Measurements from ENCODE around the gene LCOR. TPM values are rescaled to one million over a fixed set of nuclear protein-coding genes. Genes with fewer than 3 reads are reported as not detected.
A peak's percentile ranks its signal among the peaks of the same experiment; 100 is the strongest.
"Not testable (repeated sequence)": the region's sequence is repeated elsewhere in the genome, so short reads cannot be mapped to it uniquely, and the experiment has no call there.

The LCOR gene
- total RNA-seq: 10 to 100 TPM; 18.1 to 22.9 TPM

- Mint-ChIP-seq H3K4me3 (peak within 1 kb of the TSS; percentile 88), H3K4me1 (ENCODE audit: low read depth) (peaks cover 43% of the 10 kb centered on the region), H3K27me3 (ENCODE audit: low read depth) (no peaks in the 10 kb centered on the region), H3K27ac (peak within 1 kb of the TSS; percentile 94), H3K9me3 (no peaks in the 10 kb centered on the region), H3K36me3 (ENCODE audit: low read depth) (peaks cover 6% of the 10 kb centered on the region)
- CTCF ChIA-PET: interaction anchor here (0.6 kb wide), 1 partner anchor 205 kb away, joined by 3 read pairs; no protein-coding TSS in a partner anchor
- intact Hi-C loops (cut with micrococcal nuclease): loop anchor here (1.0 to 10.0 kb wide), 13 partner anchors 41 to 809 kb away; partner anchors contain the start of genes ARHGAP19, FRAT2, PI4K2A and PIK3AP1
- DNase-seq: peak; percentile 83
Measured at GRCh38 chr10:96831867-96832720, at the start of gene LCOR. Gene LCOR, plus strand, starts transcription at chr10:96832298. Its CDS starts 116,760 bp downstream, at chr10:96949058.

- intact Hi-C loops (cut with micrococcal nuclease): no loop called here
- Mint-ChIP-seq H3K27ac (no peak overlapping the region), H3K4me3 (no peak overlapping the region), H3K36me3 (ENCODE audit: low read depth) (no peaks in the 10 kb centered on the region), H3K27me3 (ENCODE audit: low read depth) (no peaks in the 10 kb centered on the region), H3K9me3 (no peaks in the 10 kb centered on the region), H3K4me1 (ENCODE audit: low read depth) (no peaks in the 10 kb centered on the region)
- CTCF ChIA-PET: no interaction called here
- DNase-seq: no peak
Measured at GRCh38 chr10:96784253-96784652, 47.8 kb upstream of the LCOR start.

- no peaks in the 10 kb centered on the region for H3K36me3 Mint-ChIP-seq (ENCODE audit: low read depth)
- H3K4me3 Mint-ChIP-seq: no peak overlapping the region
- no peaks in the 10 kb centered on the region for H3K9me3 Mint-ChIP-seq
- peaks cover 5% of the 10 kb centered on the region for H3K27me3 Mint-ChIP-seq (ENCODE audit: low read depth)
- CTCF ChIA-PET: interaction anchor here (0.8 kb wide), 1 partner anchor 195 kb away, joined by 3 read pairs; no protein-coding TSS in a partner anchor
- DNase-seq: no peak
- H3K27ac Mint-ChIP-seq: no peak overlapping the region
- intact Hi-C loops (cut with micrococcal nuclease): no loop called here
- H3K4me1 Mint-ChIP-seq (ENCODE audit: low read depth): no peaks in the 10 kb centered on the region
Measured at GRCh38 chr10:96789571-96790108, 42.5 kb upstream of the LCOR start.

- no peaks in the 10 kb centered on the region for H3K9me3 Mint-ChIP-seq
- DNase-seq: no peak
- H3K36me3 Mint-ChIP-seq (ENCODE audit: low read depth): no peaks in the 10 kb centered on the region
- H3K27me3 Mint-ChIP-seq (ENCODE audit: low read depth): peaks cover 5% of the 10 kb centered on the region
- intact Hi-C loops (cut with micrococcal nuclease): no loop called here
- no peak overlapping the region for H3K4me3 Mint-ChIP-seq
- CTCF ChIA-PET: no interaction called here
- H3K4me1 Mint-ChIP-seq (ENCODE audit: low read depth): no peaks in the 10 kb centered on the region
- no peak overlapping the region for H3K27ac Mint-ChIP-seq
Measured at GRCh38 chr10:96791902-96792301, 40.2 kb upstream of the LCOR start.

GRCh38 chr10:96794836-96795733 lies 37.0 kb upstream of the LCOR start:
- intact Hi-C loops (cut with micrococcal nuclease): no loop called here
- Mint-ChIP-seq H3K27ac (no peak overlapping the region), H3K27me3 (ENCODE audit: low read depth) (peaks cover 4% of the 10 kb centered on the region), H3K36me3 (ENCODE audit: low read depth) (no peaks in the 10 kb centered on the region), H3K4me1 (ENCODE audit: low read depth) (no peaks in the 10 kb centered on the region), H3K4me3 (no peak overlapping the region), H3K9me3 (no peaks in the 10 kb centered on the region)
- CTCF ChIA-PET: interaction anchor here (0.9 to 1.5 kb wide), 3 partner anchors 8 to 155 kb away, joined by 3 to 4 read pairs (median 3); no protein-coding TSS in a partner anchor
- DNase-seq: no peak

- CTCF ChIA-PET: no interaction called here
- peaks cover 2% of the 10 kb centered on the region for H3K27me3 Mint-ChIP-seq (ENCODE audit: low read depth)
- no peak for DNase-seq
- H3K4me1 Mint-ChIP-seq (ENCODE audit: low read depth): no peaks in the 10 kb centered on the region
- H3K27ac Mint-ChIP-seq: no peak overlapping the region
- H3K4me3 Mint-ChIP-seq: no peak overlapping the region
- H3K9me3 Mint-ChIP-seq: no peaks in the 10 kb centered on the region
- intact Hi-C loops (cut with micrococcal nuclease): no loop called here
- no peaks in the 10 kb centered on the region for H3K36me3 Mint-ChIP-seq (ENCODE audit: low read depth)
Measured at GRCh38 chr10:96797485-96797884, 34.6 kb upstream of the LCOR start.

GRCh38 chr10:96803288-96803664 lies 28.8 kb upstream of the LCOR start:
- intact Hi-C loops (cut with micrococcal nuclease): no loop called here
- H3K9me3 Mint-ChIP-seq: peaks cover 2% of the 10 kb centered on the region
- CTCF ChIA-PET: interaction anchor here (1.3 kb wide), 1 partner anchor 9 kb away, joined by 3 read pairs; no protein-coding TSS in a partner anchor
- no peaks in the 10 kb centered on the region for H3K36me3 Mint-ChIP-seq (ENCODE audit: low read depth)
- H3K4me3 Mint-ChIP-seq: no peak overlapping the region
- no peaks in the 10 kb centered on the region for H3K4me1 Mint-ChIP-seq (ENCODE audit: low read depth)
- no peak for DNase-seq
- peaks cover 7% of the 10 kb centered on the region for H3K27me3 Mint-ChIP-seq (ENCODE audit: low read depth)
- no peak overlapping the region for H3K27ac Mint-ChIP-seq

GRCh38 chr10:96814264-96814663 lies 17.8 kb upstream of the LCOR start:
- H3K36me3 Mint-ChIP-seq (ENCODE audit: low read depth): no peaks in the 10 kb centered on the region
- no peak overlapping the region for H3K4me3 Mint-ChIP-seq
- no peaks in the 10 kb centered on the region for H3K9me3 Mint-ChIP-seq
- H3K4me1 Mint-ChIP-seq (ENCODE audit: low read depth): no peaks in the 10 kb centered on the region
- peaks cover 2% of the 10 kb centered on the region for H3K27me3 Mint-ChIP-seq (ENCODE audit: low read depth)
- H3K27ac Mint-ChIP-seq: no peak overlapping the region
- no peak for DNase-seq
- CTCF ChIA-PET: interaction anchor here (0.5 kb wide), 1 partner anchor 47 kb away, joined by 4 read pairs; no protein-coding TSS in a partner anchor
- intact Hi-C loops (cut with micrococcal nuclease): no loop called here

- H3K36me3 Mint-ChIP-seq (ENCODE audit: low read depth); H3K27ac Mint-ChIP-seq; DNase-seq; intact Hi-C loops (cut with micrococcal nuclease); H3K4me1 Mint-ChIP-seq (ENCODE audit: low read depth); H3K9me3 Mint-ChIP-seq; H3K27me3 Mint-ChIP-seq (ENCODE audit: low read depth); H3K4me3 Mint-ChIP-seq: not testable (repeated sequence)
- CTCF ChIA-PET: interaction anchor here (1.2 kb wide), 1 partner anchor 11 kb away, joined by 3 read pairs; no protein-coding TSS in a partner anchor
Measured at GRCh38 chr10:96818971-96819370, 13.1 kb upstream of the LCOR start.

GRCh38 chr10:96820765-96821164 lies 11.3 kb upstream of the LCOR start:
- intact Hi-C loops (cut with micrococcal nuclease): no loop called here
- Mint-ChIP-seq H3K36me3 (ENCODE audit: low read depth) (no peaks in the 10 kb centered on the region), H3K4me3 (no peak overlapping the region), H3K9me3 (no peaks in the 10 kb centered on the region), H3K4me1 (ENCODE audit: low read depth) (no peaks in the 10 kb centered on the region), H3K27me3 (ENCODE audit: low read depth) (no peaks in the 10 kb centered on the region), H3K27ac (no peak overlapping the region)
- no peak for DNase-seq
- CTCF ChIA-PET: interaction anchor here (0.6 to 0.8 kb wide), 2 partner anchors 9 to 1370 kb away, joined by 3 to 5 read pairs; no protein-coding TSS in a partner anchor

- CTCF ChIA-PET: interaction anchor here (0.6 to 1.2 kb wide), 2 partner anchors 58 to 198 kb away, joined by 3 to 5 read pairs; no protein-coding TSS in a partner anchor
- Mint-ChIP-seq H3K4me1 (ENCODE audit: low read depth) (peaks cover 9% of the 10 kb centered on the region), H3K9me3 (no peaks in the 10 kb centered on the region), H3K4me3 (no peak overlapping the region), H3K27me3 (ENCODE audit: low read depth) (no peaks in the 10 kb centered on the region), H3K27ac (no peak overlapping the region), H3K36me3 (ENCODE audit: low read depth) (no peaks in the 10 kb centered on the region)
- DNase-seq: no peak
- intact Hi-C loops (cut with micrococcal nuclease): no loop called here
Measured at GRCh38 chr10:96826438-96826837, 5.7 kb upstream of the LCOR start.

GRCh38 chr10:96828609-96829008 lies 3.5 kb upstream of the LCOR start:
- Mint-ChIP-seq H3K9me3 (no peaks in the 10 kb centered on the region), H3K27ac (no peak overlapping the region), H3K4me1 (ENCODE audit: low read depth) (peaks cover 13% of the 10 kb centered on the region), H3K36me3 (ENCODE audit: low read depth) (no peaks in the 10 kb centered on the region), H3K27me3 (ENCODE audit: low read depth) (no peaks in the 10 kb centered on the region), H3K4me3 (no peak overlapping the region)
- CTCF ChIA-PET: interaction anchor here (0.6 to 1.9 kb wide), 8 partner anchors 7 to 261 kb away, joined by 3 to 14 read pairs (median 5); no protein-coding TSS in a partner anchor
- DNase-seq: no peak
- intact Hi-C loops (cut with micrococcal nuclease): no loop called here

Data from activated naive CD4-positive, alpha-beta T cell treated with anti-CD3 and anti-CD28 coated beads for 36 hours (primary cell).